ENCODE results near the gene DSCAML1.

The DSCAML1 gene

DNA sequence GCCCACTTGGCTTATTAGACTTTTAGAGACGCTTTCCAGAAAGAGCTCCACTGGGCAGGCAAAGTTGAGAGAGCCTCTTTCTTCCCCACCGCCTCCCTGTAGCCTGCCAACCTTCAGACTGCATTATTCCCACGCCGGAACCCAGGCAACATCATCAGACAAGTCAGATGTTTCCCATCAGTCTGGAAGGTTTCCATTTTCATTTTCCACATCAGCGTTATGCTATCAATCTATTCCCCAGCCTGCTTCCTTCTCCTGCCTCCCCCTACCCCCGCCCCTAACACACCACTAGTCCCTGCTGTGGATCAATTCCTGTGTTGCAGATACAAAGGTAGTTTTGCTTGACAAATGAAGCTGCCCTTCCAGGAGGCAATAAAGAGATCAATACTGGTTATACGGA lies 184.8 kb downstream of the DSCAML1 start:
- FAIRE-seq (no peak), DNase-seq (ENCODE audit: insufficient read length, low spot score) (no peak)
- no peak for TF ChIP-seq TAF1 (IDR thresholded peaks at IDR 0.05; ENCODE audit: low read depth, low read length)
- no peak for TF ChIP-seq PAX5 (IDR thresholded peaks at IDR 0.05; ENCODE audit: insufficient read depth, low read length, severe bottlenecking)
- no peak for TF ChIP-seq SPI1 (IDR thresholded peaks at IDR 0.05; ENCODE audit: low read depth, low read length)
- TF ChIP-seq POLR2A (IDR thresholded peaks at IDR 0.05; ENCODE audit: low read depth, low read length): no peak
- TF ChIP-seq POU2F2 (IDR thresholded peaks at IDR 0.05; ENCODE audit: low read depth, low read length): no peak
- no peak for TF ChIP-seq POLR2AphosphoS5 (IDR thresholded peaks at IDR 0.05; ENCODE audit: low read depth, low read length)

DNA sequence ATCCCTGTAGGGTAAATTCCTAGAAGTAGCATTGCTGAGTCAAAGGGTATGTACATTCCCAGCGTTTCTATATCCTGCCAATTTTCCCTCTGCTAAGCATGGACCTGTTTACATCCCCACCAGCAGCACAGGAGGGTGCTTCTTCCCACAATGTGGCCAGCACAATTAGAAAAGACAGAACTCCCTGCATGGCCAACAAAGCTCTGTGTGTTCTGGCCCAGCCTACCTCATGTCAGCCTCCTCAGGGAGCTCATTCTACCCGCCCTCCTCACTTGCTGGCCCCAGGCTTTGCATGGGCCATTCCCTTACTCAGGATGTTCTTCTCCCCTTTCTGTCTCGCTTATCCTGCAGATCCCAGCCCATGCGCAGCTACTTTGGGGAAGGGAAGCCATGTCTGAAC lies 186.1 kb downstream of the DSCAML1 start:
- FAIRE-seq (no peak), DNase-seq (ENCODE audit: insufficient read length, low spot score) (no peak)
- TF ChIP-seq TAF1 (IDR thresholded peaks at IDR 0.05; ENCODE audit: low read depth, low read length): no peak
- TF ChIP-seq POLR2A (IDR thresholded peaks at IDR 0.05; ENCODE audit: low read depth, low read length): no peak
- no peak for TF ChIP-seq PAX5 (IDR thresholded peaks at IDR 0.05; ENCODE audit: insufficient read depth, low read length, severe bottlenecking)
- no peak for TF ChIP-seq POU2F2 (IDR thresholded peaks at IDR 0.05; ENCODE audit: low read depth, low read length)
- no peak for TF ChIP-seq SPI1 (IDR thresholded peaks at IDR 0.05; ENCODE audit: low read depth, low read length)
- TF ChIP-seq POLR2AphosphoS5 (IDR thresholded peaks at IDR 0.05; ENCODE audit: low read depth, low read length): no peak

DNA sequence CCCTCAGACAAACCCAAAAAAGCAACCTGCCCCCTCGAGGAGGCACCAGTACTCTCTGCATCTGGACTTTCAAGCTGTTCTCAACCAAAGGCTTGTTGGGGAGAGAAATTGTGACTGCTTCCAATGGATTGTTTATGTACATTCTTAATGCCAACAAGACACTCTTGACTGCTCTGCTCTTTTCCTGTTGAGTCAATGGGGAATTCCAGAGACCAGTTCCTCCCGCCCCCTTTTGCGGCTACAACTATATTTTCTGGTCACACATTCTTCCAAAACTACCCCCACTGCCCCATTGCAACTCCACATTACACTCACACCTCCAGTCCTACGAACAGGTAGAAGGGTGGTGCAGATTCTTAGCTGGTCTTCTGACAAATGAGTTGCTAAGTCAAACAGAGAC lies 187.0 kb downstream of the DSCAML1 start:
- FAIRE-seq (peak; percentile 51), DNase-seq (ENCODE audit: insufficient read length, low spot score) (no peak)
- TF ChIP-seq POU2F2 (IDR thresholded peaks at IDR 0.05; ENCODE audit: low read depth, low read length) (no peak), SPI1 (IDR thresholded peaks at IDR 0.05; ENCODE audit: low read depth, low read length) (peak; percentile 51)

DNA sequence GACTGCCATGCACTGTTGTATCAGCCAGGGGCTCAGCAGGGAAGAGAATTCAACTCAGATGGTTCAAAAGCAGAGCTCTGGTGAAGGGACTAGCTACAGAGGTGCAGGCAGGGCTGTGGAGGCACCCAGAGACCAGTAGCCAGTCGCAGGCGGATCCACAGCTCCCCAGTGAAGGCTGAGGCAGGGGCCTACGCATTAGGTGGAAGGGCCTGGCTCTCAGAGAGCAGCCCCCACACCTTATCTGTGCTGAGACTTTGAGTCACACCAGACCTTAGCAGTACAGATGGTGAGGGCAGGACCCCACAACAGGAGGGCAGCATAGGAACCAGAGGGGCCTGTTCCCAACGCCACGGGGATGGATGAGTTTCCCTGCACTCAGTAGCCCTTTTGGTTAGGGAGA lies 189.6 kb downstream of the DSCAML1 start:
- TF ChIP-seq TAF1 (IDR thresholded peaks at IDR 0.05; ENCODE audit: low read depth, low read length) (no peak), POLR2A (IDR thresholded peaks at IDR 0.05; ENCODE audit: low read depth, low read length) (no peak), SPI1 (IDR thresholded peaks at IDR 0.05; ENCODE audit: low read depth, low read length) (no peak), PAX5 (IDR thresholded peaks at IDR 0.05; ENCODE audit: insufficient read depth, low read length, severe bottlenecking) (no peak), POU2F2 (IDR thresholded peaks at IDR 0.05; ENCODE audit: low read depth, low read length) (no peak), POLR2AphosphoS5 (IDR thresholded peaks at IDR 0.05; ENCODE audit: low read depth, low read length) (no peak)
- no peak for FAIRE-seq
- no peak for DNase-seq (ENCODE audit: insufficient read length, low spot score)

DNA sequence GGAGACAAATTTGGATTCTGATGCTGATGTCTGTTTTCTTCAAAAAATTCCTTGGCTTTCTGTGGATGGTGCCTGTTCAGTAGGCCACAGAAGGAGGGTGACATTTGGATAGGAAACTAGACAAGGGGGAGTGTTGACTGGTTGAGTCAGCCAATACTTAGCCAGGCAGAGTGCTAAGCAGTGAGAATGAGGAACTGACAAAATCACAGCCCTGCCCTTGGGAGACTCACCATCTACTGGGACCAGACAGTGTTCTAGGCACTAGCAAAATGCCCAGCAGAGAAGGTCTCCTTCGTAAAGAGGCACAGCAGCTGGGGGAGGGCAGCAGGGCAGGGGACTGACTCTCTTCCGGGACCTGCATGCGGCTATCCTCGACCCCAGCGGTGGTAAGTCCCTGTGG lies 190.2 kb downstream of the DSCAML1 start:
- no peak for DNase-seq (ENCODE audit: insufficient read length, low spot score)
- TF ChIP-seq SPI1 (IDR thresholded peaks at IDR 0.05; ENCODE audit: low read depth, low read length) (peak; percentile 84), POLR2AphosphoS5 (IDR thresholded peaks at IDR 0.05; ENCODE audit: low read depth, low read length) (no peak)
- no peak for FAIRE-seq

DNA sequence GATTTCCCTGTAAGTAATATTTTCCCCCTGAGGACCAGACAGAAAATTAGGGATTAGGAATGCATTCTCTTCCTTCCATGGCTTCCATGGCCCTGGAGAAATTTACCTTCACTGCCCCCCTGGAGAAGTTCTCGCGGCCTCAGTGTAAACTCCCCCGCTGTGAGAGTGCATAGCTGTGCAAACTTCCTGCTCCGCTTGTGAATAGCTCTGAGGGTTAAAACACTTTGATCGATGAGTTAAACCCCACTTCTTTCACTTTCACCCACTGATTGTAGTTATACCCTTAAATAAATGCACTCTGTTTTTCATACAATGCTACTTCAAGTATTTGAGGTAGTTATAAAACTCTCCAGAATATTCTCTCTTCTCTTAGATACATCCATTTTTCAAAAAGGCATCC lies 190.8 kb downstream of the DSCAML1 start:
- FAIRE-seq (peak; percentile 9), DNase-seq (ENCODE audit: insufficient read length, low spot score) (no peak)
- TF ChIP-seq SPI1 (IDR thresholded peaks at IDR 0.05; ENCODE audit: low read depth, low read length) (no peak), POLR2AphosphoS5 (IDR thresholded peaks at IDR 0.05; ENCODE audit: low read depth, low read length) (no peak), TAF1 (IDR thresholded peaks at IDR 0.05; ENCODE audit: low read depth, low read length) (no peak), POLR2A (IDR thresholded peaks at IDR 0.05; ENCODE audit: low read depth, low read length) (no peak), POU2F2 (IDR thresholded peaks at IDR 0.05; ENCODE audit: low read depth, low read length) (no peak), PAX5 (IDR thresholded peaks at IDR 0.05; ENCODE audit: insufficient read depth, low read length, severe bottlenecking) (no peak)

- TF ChIP-seq POLR2AphosphoS5 (IDR thresholded peaks at IDR 0.05; ENCODE audit: low read depth, low read length) (no peak), POU2F2 (IDR thresholded peaks at IDR 0.05; ENCODE audit: low read depth, low read length) (no peak), POLR2A (IDR thresholded peaks at IDR 0.05; ENCODE audit: low read depth, low read length) (no peak), PAX5 (IDR thresholded peaks at IDR 0.05; ENCODE audit: insufficient read depth, low read length, severe bottlenecking) (no peak), SPI1 (IDR thresholded peaks at IDR 0.05; ENCODE audit: low read depth, low read length) (no peak), TAF1 (IDR thresholded peaks at IDR 0.05; ENCODE audit: low read depth, low read length) (no peak)
- no peak for DNase-seq (ENCODE audit: insufficient read length, low spot score)
- FAIRE-seq: no peak
Observed at GRCh38 chr11:117605331-117605730, 191.7 kb downstream of the DSCAML1 start.

- DNase-seq (ENCODE audit: insufficient read length, low spot score) (no peak), FAIRE-seq (no peak)
- TF ChIP-seq POU2F2 (IDR thresholded peaks at IDR 0.05; ENCODE audit: low read depth, low read length) (no peak), TAF1 (IDR thresholded peaks at IDR 0.05; ENCODE audit: low read depth, low read length) (no peak), SPI1 (IDR thresholded peaks at IDR 0.05; ENCODE audit: low read depth, low read length) (no peak), POLR2AphosphoS5 (IDR thresholded peaks at IDR 0.05; ENCODE audit: low read depth, low read length) (no peak), POLR2A (IDR thresholded peaks at IDR 0.05; ENCODE audit: low read depth, low read length) (no peak), PAX5 (IDR thresholded peaks at IDR 0.05; ENCODE audit: insufficient read depth, low read length, severe bottlenecking) (no peak)
Observed at GRCh38 chr11:117604336-117604995, 192.6 kb downstream of the DSCAML1 start.

DNA sequence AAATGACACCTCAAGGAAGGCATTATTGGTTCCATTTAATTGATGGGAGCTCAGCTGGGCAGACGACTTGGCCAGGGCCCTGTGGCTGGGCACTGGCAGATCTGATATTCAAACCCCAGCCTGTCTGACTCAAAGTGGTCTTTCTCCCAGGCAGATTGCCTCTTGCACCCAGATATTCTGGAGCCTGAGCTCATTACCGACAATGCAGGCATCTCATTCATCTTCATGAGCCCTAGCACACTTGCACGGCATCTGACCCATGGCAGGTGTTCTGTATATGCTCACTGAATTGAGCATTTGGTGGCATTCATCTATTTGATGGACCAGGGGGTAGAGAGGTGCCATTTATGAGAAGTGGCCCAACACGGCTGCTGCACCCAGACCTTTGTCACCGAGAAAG lies 193.1 kb downstream of the DSCAML1 start:
- TF ChIP-seq POLR2A (IDR thresholded peaks at IDR 0.05; ENCODE audit: low read depth, low read length): no peak
- TF ChIP-seq TAF1 (IDR thresholded peaks at IDR 0.05; ENCODE audit: low read depth, low read length): no peak
- TF ChIP-seq POLR2AphosphoS5 (IDR thresholded peaks at IDR 0.05; ENCODE audit: low read depth, low read length): no peak
- no peak for TF ChIP-seq POU2F2 (IDR thresholded peaks at IDR 0.05; ENCODE audit: low read depth, low read length)
- no peak for TF ChIP-seq SPI1 (IDR thresholded peaks at IDR 0.05; ENCODE audit: low read depth, low read length)
- TF ChIP-seq PAX5 (IDR thresholded peaks at IDR 0.05; ENCODE audit: insufficient read depth, low read length, severe bottlenecking): no peak
- DNase-seq (ENCODE audit: insufficient read length, low spot score) (no peak), FAIRE-seq (no peak)

GRCh38 chr11:117601006-117601708 lies 195.9 kb downstream of the DSCAML1 start:
- no peak for DNase-seq (ENCODE audit: insufficient read length, low spot score)
- FAIRE-seq: no peak

More at GRCh38 chr11:117601006-117601708, 195.9 kb downstream of the DSCAML1 start:
- TF ChIP-seq POLR2AphosphoS5 (IDR thresholded peaks at IDR 0.05; ENCODE audit: low read depth, low read length): no peak
- TF ChIP-seq POU2F2 (IDR thresholded peaks at IDR 0.05; ENCODE audit: low read depth, low read length): no peak
- TF ChIP-seq POLR2A (IDR thresholded peaks at IDR 0.05; ENCODE audit: low read depth, low read length): no peak
- TF ChIP-seq PAX5 (IDR thresholded peaks at IDR 0.05; ENCODE audit: insufficient read depth, low read length, severe bottlenecking): no peak
- TF ChIP-seq SPI1 (IDR thresholded peaks at IDR 0.05; ENCODE audit: low read depth, low read length): no peak
- TF ChIP-seq TAF1 (IDR thresholded peaks at IDR 0.05; ENCODE audit: low read depth, low read length): no peak

All from GM12891 (cell line).